Measurements from ENCODE around the gene GSG1L.

DNA sequence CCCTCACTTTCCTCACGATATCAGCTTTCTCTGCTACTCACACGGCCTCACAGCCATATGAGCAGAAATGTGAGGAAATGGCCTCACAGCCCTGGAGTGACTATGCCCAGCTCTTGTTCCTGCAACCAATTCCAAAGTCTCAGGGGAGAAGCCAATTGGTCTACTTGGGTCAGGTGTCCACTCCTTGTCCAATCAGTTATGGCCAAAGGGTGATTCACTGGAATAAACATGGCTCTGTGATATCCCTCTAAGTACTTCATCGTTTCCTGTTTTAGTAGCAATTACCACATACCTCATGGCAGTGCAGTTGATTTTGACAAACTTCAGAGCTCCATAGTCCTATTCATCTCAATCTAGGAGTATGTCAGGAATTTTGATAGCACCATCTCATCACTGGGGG lies 318.2 kb downstream of the GSG1L start:
- TF ChIP-seq ELF4 (IDR thresholded peaks at IDR 0.05), result no peak
- no peak for TF ChIP-seq ARNT (IDR thresholded peaks at IDR 0.05)
- TF ChIP-seq L3MBTL2 (conservative IDR thresholded peaks at IDR 0.05), result no peak
- TF ChIP-seq LEF1 (IDR thresholded peaks at IDR 0.05; ENCODE audit: borderline replicate concordance), result no peak
- TF ChIP-seq HDGF (IDR thresholded peaks at IDR 0.05; ENCODE audit: borderline replicate concordance), result no peak
- no peak for TF ChIP-seq FOXA1 (IDR thresholded peaks at IDR 0.05)
- TF ChIP-seq SUZ12 (IDR thresholded peaks at IDR 0.05), result no peak
- TF ChIP-seq BHLHE40 (IDR thresholded peaks at IDR 0.05; ENCODE audit: borderline replicate concordance), result no peak
- TF ChIP-seq TARDBP (IDR thresholded peaks at IDR 0.05), result no peak
